GM20000 (cell line): ENCODE measurements around the gene TRIP13.
"Not testable (repeated sequence)": the region's sequence is repeated elsewhere in the genome, so short reads cannot be mapped to it uniquely, and the experiment has no call there.

Experiments
- DNase-seq: peaks from one replicate; pipeline ENCODE4 v3.0.0; 2012; ENCODE audit warnings: low spot score
- CTCF ChIP-seq: IDR thresholded peaks from 2 replicates; pipeline ENCODE4 v1.5.1; 2012; ENCODE audit warnings: mild to moderate bottlenecking, control low read depth; ENCODE audit errors: extremely low read depth, missing control alignments

The TRIP13 gene

GRCh38 chr5:932151-932627, 39.5 kb downstream of the TRIP13 start:
- no peak for DNase-seq
- no peak for TF ChIP-seq CTCF

- no peak for TF ChIP-seq CTCF
- no peak for DNase-seq
Observed at GRCh38 chr5:932628-933250, 40.1 kb downstream of the TRIP13 start.

GRCh38 chr5:933251-933861, 40.7 kb downstream of the TRIP13 start:
- no peak for DNase-seq
- TF ChIP-seq CTCF: no peak

- not testable (repeated sequence) for DNase-seq
Observed at GRCh38 chr5:933951-934350, 41.3 kb downstream of the TRIP13 start.

GRCh38 chr5:934381-934967, 41.8 kb downstream of the TRIP13 start:
- DNase-seq: not testable (repeated sequence)

GRCh38 chr5:935510-936084, 42.9 kb downstream of the TRIP13 start:
- TF ChIP-seq CTCF: no peak
- no peak for DNase-seq

- no peak for DNase-seq
- no peak for TF ChIP-seq CTCF
Observed at GRCh38 chr5:936149-937144, 43.8 kb downstream of the TRIP13 start.
